ENCODE results near the gene EFNA4.

Gene EFNA4

DNA sequence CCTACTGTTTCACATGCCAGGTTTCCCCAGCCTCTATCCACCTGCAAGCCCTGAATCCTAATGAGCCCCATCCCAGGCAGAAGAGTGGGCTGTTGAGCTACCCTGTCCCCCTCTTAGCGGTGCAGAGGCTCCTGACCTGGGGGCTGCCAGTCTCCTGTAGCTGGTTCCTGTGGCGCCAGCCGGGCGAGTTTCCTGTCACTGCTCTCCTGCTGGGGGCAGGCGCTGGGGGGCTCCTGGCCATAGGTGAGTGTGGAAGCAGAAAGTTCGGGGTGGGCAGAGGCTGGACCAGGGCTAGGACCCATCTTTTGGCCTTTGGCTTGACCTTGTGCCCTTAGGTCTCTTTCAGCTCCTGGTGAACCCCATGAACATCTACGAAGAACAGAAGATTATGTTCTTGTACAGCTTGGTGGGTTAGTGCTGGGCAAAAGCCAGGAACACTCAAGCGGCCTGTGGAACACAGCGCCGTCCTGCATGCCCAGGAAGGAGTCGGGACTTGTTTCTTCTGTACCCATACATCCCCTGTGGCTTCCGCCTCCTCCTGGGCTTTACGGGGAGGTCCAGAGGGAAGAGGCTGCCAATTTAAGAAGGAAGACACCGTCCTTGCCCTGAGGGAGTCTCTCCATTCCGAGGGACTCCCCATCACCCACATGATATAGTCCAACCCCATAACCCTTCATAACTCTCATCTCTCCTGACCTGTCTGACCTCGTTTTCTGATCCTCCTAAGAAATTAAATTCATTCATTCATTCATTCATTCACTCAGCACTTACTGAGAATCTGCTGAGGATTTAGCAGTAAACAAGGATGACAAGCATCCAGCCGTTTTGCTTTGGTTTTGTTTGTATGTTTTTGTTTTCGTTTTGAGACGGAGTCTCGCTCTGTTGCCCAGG is 29.0 kb upstream of the EFNA4 start:
- no peak for DNase-seq

DNA sequence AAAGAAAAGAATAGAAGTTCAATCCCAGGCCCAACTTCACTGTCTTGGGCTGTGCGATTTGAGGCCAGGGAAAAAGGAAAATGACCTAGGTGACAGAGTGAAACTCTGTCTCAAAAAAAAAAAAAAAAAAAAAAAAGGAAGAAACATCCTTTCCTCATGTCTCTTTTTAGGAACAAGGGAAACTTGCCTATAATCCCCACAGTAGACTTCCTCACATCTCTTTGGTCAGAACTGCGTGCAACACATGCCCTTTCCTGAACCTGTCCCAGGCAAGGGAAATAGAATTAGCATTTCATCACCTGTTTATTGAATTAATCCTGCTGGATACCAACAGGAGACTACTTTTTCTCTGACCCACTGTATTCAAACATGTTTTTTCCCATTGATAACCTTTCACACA is 27.6 kb upstream of the EFNA4 start:
- DNase-seq: no peak

GRCh38 chr1:155037043-155037442 is 26.5 kb upstream of the EFNA4 start:
- DNase-seq: no peak

DNA sequence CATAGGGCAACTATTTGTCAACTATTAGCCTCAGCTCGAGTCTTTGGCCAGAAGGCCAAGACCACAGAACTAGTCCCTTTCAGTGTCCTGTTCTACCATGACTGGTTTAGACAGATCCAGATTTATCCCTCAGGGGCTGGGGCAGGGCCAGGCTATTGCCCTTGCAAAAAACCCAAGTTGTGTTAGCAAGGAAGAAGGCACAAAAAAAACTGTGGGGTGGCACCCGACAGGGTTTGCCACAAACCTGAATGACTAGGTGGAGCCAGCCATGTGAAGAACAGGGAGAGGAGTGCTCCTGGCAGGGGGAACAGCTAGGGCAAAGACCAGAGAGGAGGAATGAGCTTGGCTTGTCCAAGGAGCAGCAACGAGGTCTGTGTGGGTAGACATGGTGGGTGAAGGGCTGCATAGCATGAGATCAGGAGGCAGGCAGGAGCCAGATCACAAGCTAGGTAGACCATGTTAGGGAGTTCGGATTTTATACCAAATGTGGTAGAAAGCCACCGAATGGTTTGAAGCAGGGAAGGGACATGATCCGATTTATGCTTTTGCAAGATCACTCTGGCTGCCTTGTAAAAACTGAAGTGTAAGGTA is 25.6 kb upstream of the EFNA4 start:
- DNase-seq: no peak

DNA sequence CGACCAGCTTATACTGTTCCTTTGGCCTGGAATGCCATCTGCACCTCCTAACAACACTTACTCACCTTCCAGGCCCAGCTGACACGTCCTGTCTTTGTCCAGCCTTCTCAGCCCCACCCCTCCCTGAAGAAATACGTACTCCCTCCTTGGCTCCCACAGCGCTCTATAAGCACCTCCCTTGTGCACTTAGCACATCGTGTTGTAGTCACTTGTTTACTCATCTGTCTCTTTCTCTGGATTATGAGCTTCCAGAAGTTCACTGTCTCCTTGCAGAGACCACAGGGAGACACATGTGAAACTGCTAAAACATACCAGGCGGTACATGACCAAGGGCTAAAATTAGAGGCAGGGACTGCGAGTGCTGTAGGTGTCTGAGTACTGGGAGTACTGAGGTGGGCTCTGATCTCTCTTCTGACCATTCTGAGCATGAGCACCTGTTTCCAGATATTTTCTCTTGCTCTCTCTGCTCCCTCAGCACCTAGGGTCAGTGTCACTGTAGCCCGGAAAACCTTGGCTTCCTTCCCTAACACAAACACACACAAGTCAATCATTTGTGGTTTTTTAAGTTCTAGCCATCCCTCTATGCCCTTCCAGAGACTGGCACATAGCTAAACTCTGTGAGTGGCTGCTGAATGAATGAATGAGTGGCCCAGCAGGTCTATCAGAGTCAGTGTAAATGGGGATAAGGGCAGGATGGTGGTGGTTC is 24.8 kb upstream of the EFNA4 start:
- DNase-seq: no peak

GRCh38 chr1:155039308-155039669 is 24.3 kb upstream of the EFNA4 start:
- DNase-seq: no peak

DNA sequence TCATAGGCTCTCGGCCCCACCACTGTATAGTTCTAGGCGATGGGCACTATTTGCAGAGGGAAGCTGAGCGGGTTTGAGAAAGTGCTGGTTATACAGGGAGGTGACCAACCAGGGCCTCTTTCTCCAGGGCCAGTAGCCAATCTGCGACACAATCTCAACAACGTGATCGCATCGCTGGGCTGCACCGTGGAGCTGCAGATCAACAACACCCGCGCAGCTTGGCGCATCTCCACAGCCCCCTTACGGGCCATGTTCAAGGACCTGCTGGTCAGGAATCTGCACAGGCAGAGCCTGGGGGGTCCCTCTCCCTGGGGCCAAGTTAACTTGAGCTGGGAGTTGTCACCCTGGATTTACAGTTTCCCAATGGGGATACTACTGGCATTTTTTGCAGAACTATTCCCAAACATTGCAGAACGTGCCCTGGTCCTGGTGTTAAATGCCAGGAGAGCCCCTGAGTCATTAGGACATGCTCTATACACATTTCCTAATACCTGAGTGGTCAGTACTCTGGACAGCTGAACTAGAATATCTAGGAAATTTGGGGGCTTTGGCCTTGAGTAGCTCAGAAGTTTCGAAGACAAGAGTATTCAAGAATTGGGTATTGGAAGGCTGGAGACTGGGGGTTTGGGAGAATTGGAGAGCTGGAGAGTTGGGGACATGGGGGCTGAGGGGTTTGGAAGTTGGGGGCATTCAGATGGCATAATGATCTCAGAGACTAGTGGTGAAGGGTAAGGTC is 23.0 kb upstream of the EFNA4 start:
- no peak for DNase-seq

- DNase-seq: no peak
Measured at GRCh38 chr1:155042789-155043188, 20.8 kb upstream of the EFNA4 start.

DNA sequence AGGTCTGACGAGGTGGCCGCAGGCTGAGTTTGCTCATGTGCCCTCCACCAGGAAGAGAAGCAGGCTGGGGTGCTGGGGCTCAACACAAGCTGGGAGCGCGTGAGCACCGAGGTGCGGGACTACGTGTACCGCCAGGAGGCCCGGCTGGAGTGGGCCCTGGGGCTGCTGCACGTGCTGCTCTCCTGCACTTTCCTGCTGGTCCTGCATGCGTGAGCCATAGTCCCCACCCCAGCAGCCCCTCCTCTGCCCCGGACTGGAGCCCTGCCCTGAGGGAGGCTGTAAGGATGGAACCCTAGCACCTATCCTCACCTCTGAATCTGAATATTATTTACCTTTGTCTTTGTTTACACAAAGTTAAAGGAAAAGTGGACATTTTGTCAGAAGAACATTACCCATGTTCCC is 20.2 kb upstream of the EFNA4 start:
- no peak for DNase-seq

GRCh38 chr1:155043793-155044192 is 19.7 kb upstream of the EFNA4 start:
- DNase-seq: no peak

DNA sequence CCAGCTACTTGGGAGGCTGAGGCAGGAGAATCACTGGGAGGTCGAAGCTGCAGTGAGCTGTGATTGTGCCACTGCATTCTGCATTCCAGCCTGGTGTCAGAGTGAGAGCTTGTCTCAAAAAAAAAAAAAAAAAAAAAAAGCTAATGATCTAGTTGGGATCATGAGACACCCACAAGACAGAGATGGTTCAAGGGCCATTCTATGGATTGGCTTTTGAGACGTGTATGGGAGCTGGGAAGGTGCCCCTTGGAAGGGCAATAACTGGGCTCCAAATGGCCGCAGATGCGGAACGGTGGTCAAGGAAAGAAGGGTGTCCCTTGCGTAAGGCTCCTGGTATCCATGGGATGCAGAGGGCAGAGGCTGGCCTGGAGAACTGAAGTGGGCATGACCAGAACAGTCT is 19.2 kb upstream of the EFNA4 start:
- no peak for DNase-seq

DNA sequence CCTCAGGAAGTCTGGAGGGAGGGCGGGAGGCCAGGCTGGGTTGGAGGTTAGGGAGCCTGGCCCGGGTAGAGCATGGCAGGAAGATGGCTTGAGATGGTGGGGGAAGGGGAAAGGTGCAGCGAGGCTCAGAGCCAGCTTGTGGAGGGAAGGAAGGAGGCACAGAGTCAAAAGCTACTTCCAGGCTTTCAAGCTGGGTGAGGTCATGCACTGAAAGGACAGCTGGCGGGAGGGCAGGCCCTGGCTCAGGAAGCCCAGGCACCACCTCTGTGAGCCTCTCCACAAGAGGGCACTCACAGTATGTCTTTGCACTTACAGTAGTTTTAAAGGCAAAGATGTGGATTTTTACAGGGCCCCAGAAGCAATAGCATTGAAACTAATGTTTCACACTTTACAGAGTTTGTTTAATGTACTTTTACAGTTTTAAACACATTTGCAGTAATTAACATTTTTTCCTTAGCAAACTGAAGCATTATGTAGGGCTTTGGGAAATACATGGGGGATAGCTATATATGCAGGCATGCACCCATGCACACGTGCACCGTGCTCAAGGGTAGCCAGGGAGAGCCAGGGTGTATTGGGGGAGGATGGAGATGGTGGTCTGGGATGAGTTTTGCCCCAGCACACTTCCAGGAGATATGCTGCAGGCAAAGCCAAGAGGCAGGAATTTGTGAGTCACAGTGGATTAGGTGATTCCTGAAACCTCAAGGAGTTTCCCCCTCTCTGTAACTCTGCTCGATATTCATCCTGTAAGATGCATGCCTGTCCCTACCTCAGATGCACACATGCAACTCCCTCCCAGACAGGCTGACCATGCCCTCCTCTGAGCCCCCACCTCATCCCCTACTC is 18.5 kb upstream of the EFNA4 start:
- DNase-seq: peak; percentile 63

GRCh38 chr1:155048449-155049334 is 14.8 kb upstream of the EFNA4 start:
- no peak for DNase-seq

GRCh38 chr1:155049651-155050559 is 13.6 kb upstream of the EFNA4 start:
- DNase-seq: no peak

GRCh38 chr1:155050560-155051341 is 12.8 kb upstream of the EFNA4 start, which contains the start of gene ADAM15:
ADAM15 (plus strand) TSS chr1:155051316; CDS start chr1:155051387, 71 bp downstream.
- peak; percentile 77 for DNase-seq

- no peak for DNase-seq
Measured at GRCh38 chr1:155051342-155051776, 12.2 kb upstream of the EFNA4 start.

DNA sequence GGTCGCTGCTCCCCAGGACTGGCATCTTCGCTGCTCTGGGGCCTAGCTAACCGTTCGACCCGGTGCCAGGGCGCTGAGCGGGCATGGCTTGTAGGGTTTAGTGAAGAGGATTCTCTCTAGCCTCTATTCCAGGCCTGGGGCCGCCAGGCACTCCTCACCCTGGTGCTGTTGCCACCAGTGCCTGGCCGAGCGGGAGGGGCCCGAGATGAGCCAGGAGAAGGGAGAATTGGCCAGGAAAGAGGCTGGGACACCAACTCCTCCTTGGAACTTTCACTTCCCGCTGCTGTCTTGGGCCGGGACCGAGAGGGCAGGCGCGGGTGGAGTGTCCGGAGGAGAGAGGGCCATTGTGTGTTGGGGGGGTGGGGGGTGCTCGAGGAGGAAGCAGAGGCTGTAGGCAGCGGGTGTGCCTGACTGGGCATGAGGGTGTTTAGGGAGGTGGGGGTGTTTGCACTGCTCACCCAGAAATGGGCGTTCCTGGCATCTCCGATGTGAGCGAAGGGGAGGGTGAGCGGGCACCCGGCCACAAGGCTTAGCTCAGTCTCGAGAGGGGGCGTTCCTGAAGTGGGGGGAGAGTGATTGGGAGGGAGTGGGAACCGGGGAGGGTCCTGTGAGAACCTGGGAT is 11.7 kb upstream of the EFNA4 start:
- peak; percentile 30 for DNase-seq
